Renal cortical epithelial cell (primary cell): ENCODE data around the gene ELAVL3. TPM values are rescaled to one million over a fixed set of nuclear protein-coding genes. Genes with fewer than 3 reads are reported as not detected.
"Not testable (repeated sequence)": the region's sequence is repeated elsewhere in the genome, so short reads cannot be mapped to it uniquely, and the experiment has no call there.

Experiments
- DNase-seq: peaks from one replicate; pipeline ENCODE4 v3.0.0-alpha.2; 2011; ENCODE audit warnings: low read depth
- total RNA-seq: library from RNA; depleted of rRNA; stranded (reverse); fragments of >200 nt; gene quantifications from 2 replicates; pipeline ENCODE4 v1.2.3, GENCODE V29; 2014

The ELAVL3 gene
- total RNA-seq, 1 donor from 2014 or later: not detected

GRCh38 chr19:11435833-11436313 is 45.0 kb downstream of the ELAVL3 start:
- no peak for DNase-seq

DNA sequence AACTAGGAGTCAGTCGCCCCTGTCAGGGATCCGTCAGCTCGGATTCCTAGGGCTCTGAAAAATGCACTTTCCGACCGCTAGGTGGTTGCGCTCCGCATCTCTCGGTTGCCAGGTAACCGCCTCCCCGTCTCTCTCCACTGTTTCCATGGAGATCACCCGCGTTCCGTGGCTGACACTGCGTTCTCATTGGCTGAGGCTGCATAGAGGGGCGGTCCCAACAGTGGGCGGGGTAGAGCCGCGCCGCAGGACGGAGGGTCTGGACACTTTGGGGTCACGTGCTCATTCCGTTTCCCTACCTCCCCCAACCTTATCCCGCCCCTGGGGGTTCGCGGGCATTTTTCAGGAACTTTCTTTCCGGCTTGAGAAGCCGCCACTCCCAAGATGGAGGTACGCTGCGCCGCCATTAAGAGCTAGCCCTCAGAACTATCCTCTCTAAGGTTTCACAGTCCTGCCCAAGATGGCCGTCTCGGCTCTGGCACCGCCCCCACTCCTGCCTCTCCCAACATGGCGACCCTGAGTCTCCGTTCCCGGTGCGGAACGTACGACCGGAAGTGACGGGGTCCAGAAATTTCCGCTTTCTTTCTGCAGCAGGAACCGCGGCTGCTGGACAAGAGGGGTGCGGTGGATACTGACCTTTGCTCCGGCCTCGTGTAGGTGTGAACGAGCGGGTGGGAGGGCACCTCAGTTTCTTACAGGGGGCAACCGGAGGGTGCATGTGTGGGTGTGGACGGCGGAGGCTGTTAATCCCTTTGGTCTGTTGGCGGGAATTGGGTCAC is 45.6 kb downstream of the ELAVL3 start, which contains the start of the genes ODAD3 and PRKCSH:
TSS of gene ODAD3 (minus strand) at position 65 of the 776 bp plus-strand sequence. CDS start 105 bp downstream, outside the sequence.
TSS of gene PRKCSH (plus strand) at position 579 of the 776 bp plus-strand sequence. CDS start 483 bp downstream, outside the sequence.
- DNase-seq: peak; percentile 99

GRCh38 chr19:11434703-11435056 is 46.2 kb downstream of the ELAVL3 start:
- DNase-seq: no peak

DNA sequence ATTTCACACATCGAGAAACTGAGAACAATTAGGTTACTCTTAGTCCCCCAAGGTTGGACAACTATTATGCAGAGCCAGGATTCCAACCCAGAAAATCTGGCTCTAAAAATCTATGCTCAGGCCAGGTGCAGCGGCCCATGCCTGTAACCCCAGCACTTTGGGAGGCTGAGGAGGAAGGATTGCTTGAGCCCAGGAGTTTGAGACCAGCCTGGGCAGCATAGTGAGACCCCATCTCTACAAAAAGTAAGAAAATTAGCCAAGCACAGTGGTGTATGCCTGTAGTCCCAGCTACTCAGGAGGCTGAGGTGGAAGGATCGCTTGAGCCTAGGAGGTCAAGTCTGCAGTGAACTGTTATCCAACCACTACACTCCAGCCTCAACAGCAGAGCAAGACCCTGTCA is 47.3 kb downstream of the ELAVL3 start:
- DNase-seq: not testable (repeated sequence)

- DNase-seq: no peak
Measured at GRCh38 chr19:11426656-11427055, 54.2 kb downstream of the ELAVL3 start.

DNA sequence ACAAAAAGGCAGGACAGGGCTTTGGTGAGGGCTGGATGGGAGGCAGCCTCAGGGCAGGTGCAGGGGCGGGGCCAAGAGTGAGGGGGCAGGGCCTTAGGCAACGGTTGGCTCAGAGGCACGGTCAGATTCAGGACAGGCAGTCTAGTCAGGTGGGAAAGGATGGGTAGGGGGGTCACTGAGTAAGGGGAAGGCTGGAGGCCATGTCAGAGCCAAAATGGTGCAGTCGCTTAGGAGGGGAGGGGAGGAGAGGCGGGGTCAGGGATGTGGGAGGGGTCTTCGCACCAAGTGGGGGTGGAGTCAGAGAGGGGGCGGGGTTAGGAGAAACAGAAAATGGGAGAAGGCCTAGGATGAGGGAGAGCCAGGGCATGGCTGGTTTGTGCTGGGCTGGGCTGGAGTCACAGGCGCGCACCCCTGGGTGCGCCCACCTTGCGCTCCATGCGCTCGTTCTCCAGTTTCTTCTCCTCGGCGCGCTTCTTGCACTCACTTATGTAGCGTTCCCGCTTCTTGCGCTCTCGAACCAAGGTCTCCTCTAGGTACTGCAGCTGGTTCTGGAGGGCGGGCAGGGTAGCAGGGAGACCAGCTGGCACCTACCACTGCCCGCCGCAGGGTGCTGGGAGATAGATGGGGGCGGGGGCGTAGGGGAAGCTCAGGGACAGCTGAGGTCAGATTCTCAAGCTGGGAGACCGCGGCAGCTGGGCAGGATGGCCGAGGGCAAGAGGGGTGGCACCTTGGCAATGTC is 55.0 kb downstream of the ELAVL3 start:
- DNase-seq: no peak

GRCh38 chr19:11423791-11424181 is 57.1 kb downstream of the ELAVL3 start:
- DNase-seq: no peak

GRCh38 chr19:11423164-11423790 is 57.6 kb downstream of the ELAVL3 start:
- no peak for DNase-seq

DNA sequence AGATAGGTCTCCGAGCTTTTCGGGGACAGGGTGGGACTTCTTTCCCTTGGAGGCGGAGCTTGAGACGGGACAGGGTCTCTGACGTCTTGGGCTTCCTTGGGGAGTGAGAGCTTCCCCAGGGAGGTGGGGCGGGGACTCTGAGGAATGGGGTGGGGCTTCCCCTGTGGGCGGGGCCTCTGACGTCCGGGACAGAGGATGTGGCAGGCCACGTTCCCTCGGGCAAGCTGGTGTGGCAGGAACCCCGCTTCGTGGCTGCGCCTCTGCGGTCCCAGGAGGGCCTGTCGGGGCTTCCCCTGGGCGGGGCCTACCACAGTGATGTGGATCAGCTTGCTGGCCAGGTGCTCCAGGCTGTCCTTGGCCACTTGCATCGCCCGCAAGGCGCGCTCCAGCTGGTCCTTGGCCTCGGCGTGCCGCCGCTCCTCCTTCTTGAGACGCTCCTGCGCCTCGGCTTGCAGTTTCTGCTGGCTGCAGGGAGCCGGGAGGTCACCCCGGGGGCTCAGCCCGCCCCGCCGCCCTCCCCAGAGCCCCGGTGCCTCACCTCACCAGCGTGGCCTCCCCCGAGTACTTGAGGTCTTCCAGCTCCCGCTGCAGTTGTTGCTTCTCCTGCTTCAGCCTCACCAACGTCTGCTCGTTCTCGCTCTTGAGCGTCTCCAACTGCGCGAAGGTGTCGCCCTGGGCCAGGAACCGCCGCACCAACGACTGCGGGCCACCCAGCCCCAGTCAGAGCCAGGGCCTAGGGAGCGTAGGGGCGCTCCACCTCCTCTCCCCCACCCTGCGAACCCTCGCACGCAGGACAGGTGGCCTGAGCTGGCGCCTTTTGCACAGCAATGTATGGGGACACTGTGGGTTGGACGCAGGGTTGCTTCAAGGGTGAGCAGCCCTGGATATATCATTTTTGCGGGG is 58.4 kb downstream of the ELAVL3 start:
- peak; percentile 17 for DNase-seq

DNA sequence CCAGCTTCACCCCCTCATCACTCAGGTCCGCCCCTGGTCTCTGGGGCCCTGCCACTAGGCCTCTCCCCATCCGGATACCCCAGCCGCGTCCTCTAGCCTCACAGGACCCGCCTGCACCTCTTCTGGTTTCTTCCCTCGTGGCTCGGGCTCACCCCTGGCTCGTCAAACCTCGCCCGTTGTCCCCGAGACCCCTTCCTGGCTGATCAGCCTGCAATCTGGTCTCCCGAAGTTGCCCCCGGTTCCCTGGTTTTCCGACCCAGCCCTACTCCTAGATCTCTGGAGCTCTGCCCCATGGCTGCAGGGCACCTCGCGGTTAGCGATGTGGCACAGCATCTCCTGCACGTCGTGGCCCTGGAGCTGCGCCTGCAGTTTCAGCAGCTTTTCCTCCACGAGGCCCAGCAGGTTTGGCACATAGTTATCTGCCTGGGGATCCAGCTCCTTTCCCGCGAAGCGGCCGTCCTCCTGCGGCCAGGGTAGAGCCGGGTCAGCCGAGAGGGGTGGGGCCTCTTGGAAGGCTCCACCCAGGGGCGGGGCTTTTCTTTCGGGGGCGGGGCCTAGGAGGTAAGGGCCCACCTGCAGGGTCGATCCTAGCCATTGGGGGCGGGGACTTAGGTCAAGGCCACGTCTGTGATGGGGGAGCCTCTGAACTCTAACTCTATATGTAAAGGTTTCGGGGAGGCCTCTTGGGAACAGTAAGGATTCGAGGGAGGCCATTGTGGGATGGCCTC is 59.3 kb downstream of the ELAVL3 start:
- no peak for DNase-seq

GRCh38 chr19:11420429-11421370 is 60.1 kb downstream of the ELAVL3 start:
- peak; percentile 33 for DNase-seq

DNA sequence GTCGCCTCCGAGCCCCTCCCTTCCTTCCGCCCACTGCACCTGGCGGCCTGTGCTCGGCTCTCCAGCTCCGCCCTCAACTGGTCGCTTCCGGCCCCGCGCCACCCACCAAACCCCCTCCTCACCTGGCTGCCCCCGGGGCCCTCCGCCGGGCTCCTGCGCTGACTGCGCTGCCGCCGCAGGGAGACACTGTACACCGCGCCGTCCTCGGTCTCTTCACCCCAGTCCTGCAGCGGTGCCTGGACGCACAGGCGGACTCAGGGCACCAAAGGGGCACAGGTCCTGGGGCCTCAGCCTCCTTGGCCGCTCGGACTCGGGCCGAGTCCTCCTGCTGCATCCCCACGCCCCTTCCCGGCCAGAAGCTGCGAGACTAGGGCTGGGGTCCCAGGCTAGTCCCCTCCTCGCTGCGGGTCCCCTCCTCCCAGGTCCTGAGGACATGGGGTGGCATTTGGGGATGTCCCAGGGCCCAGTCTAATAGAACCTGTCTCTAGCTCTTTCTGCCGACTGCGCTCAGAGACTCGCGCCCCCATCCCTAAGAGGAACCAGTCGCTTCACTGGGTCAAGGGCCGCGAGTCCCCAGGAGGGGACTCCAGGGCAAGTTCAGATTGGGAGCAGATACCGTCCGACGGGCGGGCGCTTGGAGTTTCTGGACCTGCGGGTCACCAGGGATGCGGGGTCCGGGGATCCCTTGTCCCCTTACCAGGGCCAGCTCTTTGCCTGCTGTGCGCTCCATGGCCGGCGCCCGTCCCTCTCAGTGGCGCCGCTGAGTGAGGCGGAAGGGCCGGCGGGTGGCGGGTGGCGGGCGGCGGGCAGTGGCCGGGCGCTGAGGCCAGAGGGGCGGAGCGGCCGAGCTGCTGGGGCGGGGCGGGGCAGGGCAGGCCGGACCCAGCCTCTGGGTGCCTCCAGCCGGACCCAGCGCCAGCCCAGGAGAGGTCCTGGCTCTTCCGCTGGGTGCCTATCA is 62.0 kb downstream of the ELAVL3 start, which contains the start of gene RGL3:
TSS of gene RGL3 (minus strand) at position 766 of the 958 bp plus-strand sequence. CDS start at position 730, 36 bp downstream.
- DNase-seq: no peak

- DNase-seq: no peak
Measured at GRCh38 chr19:11418094-11418548, 62.7 kb downstream of the ELAVL3 start.

- no peak for DNase-seq
Measured at GRCh38 chr19:11416346-11417052, 64.3 kb downstream of the ELAVL3 start.

DNA sequence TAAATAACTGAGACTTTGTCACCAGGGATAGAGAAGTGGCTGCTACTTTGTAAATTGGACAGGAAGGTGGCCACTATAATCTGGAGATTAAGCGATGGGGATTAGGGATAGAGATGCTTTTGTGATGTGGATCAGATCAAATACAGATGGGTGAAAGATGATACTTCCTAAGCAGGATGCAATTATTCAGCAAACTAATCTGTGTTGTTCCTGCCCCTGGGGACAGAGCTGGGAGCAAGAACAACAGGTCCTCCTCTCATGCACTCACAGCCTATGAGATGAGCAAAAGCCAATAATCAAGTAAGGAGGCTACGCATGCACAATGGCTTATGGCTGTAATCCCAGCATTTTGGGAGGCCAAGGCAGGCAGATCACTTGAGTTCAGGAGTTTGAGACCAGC is 66.3 kb downstream of the ELAVL3 start:
- DNase-seq: no peak

- DNase-seq: peak; percentile 57
Measured at GRCh38 chr19:11410682-11411081, 70.2 kb downstream of the ELAVL3 start.

- no peak for DNase-seq
Measured at GRCh38 chr19:11408591-11408990, 72.3 kb downstream of the ELAVL3 start.
